ENCODE data around the gene IFT122.
"Not testable (repeated sequence)": the region's sequence is repeated elsewhere in the genome, so short reads cannot be mapped to it uniquely, and the experiment has no call there.

Gene IFT122

DNA sequence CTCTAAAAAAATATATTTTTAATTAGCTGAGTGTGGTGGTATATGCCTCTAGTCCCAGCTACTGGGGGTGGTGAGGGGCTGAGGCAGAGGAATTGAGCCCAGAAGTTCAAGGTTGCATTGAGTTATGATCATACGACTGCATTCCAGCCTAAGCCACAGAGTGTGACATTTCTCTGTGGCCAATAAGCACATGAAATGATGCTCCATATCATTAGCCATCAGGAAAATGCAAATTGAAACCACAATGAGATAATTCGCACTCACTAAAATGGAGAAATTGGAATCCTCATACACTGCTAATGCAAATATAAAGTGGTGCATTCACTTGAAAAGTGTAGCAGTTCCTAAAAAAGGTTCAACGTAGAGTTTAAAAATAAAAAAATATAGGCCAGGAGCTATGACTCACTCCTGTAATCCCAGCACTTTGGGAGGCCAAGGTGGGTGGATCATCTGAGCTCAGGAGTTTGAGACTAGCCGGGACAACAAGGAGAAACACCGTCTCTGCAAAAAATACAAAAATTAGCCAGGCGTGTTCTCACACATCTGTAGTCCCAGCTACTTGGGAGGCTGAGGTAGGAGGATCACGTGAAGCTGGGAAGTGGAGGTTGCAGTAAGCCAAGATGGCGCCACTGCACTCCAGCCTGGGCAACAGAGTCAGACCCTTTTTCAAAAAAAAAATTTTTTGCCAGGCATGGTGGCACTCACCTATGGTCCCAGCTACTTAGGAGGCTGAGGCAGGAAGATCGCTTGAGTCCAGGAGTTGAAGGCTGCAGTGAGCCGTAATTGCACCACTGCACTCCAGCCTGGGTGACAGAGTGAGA is 35.2 kb downstream of the IFT122 start:
- no peak for FAIRE-seq

DNA sequence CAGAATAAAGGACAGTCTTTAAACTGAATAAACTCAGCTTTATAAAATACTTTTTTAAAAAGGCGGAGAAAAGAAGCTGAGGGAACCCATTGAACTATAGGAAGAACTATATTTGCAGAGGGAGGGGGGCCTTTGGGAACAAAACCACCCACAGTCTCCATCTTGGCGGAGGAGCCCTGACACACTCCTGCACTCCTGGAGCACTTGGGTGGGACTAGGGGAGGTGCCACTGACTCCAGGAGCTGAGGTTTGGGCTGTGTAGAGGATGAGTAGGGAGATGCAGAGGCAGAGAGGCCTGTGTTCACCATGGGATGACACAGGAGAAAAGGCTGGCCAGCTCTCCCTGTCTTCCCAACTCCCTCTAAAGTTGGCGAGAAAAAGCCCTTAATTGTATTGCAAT is 35.8 kb downstream of the IFT122 start:
- FAIRE-seq, result no peak

DNA sequence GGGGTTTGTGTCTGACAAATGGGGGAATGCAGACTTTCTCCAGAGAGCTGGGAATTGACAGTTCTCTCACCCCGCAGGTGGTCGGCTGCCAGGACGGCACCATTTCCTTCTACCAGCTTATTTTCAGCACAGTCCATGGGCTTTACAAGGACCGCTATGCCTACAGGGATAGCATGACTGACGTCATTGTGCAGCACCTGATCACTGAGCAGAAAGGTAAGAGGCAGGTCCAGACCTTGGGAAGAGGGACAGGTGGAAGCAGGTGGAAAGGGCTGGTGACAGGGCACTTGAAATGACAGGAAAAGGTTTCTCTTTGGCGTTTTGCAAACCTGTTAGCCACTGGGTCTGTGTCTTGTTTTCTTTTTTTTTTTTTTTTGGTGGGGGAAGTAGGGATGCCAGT is 36.6 kb downstream of the IFT122 start:
- no peak for FAIRE-seq

DNA sequence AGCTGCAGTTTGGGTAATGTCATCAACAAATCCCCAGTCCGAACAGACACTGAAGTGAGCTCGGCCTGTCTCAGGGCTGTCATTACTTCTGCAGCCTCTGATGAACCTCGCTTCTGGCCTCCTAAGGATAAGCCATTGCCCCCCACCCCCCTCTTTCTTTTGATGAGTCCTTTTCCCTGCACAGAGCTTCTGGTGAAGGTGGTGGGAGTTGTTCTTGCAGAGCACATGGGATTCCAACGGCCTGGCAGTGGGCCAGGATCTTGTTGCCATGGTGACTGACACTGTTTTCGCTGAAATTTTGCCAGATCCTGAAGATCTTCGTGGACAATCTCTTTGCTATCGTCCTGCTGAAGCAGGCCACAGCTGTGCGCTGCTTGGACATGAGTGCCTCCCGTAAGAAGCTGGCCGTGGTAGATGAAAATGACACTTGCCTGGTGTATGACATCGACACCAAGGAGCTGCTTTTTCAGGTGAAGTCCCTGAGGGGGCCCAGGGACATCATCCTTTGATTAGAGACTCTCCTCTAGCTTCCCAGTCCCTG is 41.3 kb downstream of the IFT122 start:
- FAIRE-seq, result not testable (repeated sequence)

DNA sequence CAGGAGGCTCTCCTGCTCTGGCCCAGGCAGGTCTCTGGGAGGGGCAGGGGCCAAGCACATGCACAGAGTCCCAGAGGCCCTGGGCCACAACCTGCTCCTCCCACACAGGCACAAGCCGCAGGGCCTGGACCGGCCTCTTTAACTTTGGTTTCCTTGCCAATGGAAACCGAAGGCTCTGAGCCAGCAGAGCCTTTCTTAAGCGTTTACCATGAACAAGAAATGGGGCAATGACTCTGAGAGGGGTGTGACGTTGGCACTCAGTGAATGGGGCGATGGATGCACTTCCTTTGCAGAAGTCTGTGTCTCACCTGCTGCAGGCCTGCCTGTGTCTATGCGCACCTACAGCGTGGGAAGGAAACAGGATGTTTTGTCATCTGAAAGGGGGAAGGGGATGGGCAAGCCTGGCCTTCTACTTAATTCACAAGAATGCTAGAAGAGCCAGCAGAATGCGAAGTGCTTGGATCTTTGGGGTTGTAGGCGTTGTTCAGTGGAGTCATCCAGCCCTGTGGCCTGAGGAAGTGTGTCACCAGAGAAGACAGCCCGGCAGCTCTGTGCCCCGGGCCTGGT is 41.8 kb downstream of the IFT122 start:
- no peak for FAIRE-seq

DNA sequence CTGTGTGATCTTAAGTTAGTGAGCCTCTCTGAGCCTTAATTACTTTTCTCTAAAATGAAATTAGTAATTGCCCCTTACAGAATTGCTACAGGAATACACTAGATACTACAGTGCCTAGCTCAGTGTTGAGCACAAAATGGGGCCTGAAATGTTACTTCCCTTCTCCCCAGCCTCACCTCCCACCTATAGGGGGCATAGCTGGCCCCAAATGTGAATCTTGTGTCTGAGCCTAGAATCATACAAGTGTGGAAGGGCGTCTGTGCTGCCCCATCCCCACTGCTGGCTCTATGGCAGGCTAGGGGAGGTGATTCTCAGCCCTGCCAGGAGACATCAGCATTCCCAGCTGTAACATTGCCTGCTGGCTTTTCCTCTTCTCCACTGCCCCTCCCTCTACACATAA is 42.7 kb downstream of the IFT122 start:
- no peak for FAIRE-seq

DNA sequence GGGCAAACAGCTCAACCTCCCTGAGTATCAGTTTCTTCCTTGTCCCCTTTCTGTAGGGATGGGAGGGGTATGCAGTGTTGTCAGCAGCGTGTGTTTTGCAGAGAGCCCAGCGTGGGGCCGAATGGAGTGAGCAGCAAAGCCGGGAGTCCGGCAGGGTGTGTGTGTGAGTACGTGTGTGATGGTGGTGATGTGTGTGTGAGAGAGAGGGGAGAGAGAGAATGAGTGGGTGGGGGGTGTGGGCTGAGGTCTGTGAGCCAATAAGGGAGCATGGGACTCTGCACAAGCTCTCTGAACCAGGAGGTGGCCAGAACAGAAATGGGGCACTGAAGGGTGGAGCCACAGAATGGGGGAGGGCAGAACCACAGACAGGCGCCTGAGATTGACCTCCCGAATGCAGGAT is 43.8 kb downstream of the IFT122 start:
- no peak for FAIRE-seq

DNA sequence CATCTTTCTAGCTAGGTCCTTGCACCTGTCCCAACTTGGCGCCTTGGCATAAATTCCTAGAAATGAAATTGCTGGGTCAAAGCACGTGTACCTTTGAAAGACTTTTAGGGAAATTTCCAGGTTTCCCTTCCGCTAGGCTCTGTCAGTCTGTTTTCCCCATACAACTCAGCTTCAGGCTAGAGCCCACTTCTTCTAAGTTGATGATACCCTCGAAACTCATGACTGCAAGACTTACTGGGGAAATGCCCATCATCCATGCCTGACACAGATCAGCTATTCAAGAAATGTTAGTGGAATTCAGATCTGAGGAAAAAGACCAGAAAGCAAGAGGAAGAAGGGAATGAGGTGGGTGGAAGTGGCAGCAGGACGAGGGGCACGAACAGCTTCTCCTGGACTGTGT is 45.1 kb downstream of the IFT122 start:
- FAIRE-seq, result not testable (repeated sequence)

DNA sequence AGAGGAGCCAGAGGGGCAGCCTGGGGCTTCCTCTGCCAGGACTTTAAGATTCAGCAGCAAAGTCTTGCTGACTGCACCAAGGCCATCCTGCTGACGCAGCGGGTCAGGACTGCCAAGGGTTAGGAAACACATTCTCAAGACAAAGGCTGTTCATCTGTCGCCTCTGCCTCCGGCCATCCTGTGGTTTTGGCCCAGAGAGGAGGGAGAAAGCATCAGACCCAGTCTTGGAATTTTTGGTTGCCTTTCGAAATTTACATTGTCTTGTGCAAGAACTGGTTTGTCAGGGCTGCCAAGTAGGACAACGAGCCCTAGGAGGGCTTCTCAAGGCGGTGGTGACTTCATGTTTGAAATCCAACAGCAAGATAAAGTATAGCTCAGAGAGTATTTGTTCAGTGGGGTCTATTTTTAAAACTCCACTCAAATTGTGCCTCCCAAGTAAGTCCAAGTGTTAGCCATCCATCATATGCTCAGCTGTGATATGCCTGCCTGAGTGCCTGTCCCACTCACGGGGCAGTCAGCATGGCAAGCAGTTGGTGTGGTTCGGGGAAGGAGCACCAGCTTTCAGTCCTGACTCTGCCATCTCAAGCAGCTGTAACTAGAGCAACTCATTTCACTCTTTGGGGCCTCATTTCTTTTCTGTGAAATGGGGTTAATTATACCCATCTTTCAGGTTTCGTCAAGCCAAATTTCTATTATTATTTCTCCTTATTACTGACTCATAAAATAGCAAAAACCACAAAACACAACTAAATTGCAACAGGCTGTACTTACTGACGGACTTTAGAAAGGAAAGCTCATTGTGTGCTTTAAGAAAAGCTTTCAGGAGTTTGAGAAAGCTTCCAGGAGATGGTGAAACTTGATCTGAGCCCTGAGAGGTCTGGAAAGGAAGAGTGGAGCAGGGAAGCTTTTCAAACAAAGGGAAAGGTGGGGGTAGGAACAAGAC is 46.0 kb downstream of the IFT122 start:
- FAIRE-seq, result no peak

DNA sequence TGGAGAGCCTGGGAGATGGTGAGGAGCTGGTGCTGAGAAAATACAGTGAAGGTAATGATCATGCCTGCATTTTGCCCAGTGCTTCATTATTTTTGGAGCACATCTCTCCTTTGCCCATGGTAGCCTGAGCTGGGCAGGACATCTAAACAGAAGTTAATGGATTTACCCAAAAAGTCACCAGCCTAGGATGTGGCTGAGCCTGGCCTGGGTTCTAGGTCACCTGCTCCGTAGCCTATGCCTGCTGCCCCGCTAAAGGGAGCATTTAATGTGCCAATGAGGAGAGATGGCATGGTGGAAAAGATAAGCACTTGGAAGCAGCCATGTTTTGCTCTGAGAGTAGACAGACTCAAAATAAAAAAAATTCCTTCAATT is 46.6 kb downstream of the IFT122 start:
- no peak for FAIRE-seq

DNA sequence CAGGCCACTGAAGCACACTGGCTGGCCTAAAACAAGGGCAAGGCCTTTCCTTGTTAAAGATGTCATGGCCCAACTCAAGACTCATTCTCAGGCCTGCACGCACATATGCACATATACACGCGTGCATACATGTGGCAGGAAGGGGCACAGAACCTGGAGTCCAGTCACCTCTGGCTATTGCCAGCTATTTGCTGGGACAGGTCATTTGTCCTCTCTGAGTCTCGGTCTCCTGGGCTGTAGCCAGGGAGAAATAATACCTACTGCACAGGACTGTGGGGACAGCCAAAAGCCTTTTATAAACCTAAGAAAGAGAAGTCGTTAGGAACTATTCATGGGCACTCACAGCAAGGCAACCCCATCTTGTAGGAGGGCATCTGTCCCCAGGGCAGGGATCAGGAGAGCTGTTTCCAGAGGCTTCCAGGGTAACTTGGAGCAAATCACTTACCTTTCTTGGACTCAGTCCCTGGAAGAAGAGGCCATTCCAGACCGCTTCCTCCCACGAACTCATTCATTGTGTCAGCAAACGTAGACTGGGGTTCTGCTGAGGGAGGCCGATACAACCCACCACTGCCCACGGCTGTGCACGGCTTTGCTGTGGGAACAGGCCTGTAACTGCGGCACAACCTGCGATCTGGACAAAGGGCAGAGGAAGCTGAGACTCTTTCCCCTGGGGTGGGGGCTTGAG is 47.3 kb downstream of the IFT122 start:
- FAIRE-seq, result no peak

DNA sequence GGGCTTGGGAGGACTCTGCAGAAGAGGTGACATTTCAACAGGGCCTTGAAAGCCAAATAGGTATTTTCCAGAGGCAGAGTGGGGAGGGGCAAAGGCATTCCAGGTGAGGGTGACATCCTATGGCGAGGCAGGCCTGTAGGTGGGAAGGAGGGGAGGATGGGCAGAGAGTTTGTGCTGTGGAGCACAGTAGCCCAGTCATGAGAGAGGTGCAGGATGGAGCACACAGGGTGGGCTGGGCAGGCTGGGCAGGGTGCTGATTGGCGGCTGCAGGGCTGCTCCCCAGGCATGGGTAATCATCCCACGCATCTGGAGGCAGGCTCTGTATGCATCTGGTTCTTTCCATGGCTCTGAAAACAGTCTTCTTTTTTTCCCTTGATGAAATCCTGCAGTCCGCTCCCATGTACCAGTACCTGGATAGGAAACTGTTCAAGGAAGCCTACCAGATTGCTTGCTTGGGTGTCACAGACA is 47.9 kb downstream of the IFT122 start:
- FAIRE-seq, result not testable (repeated sequence)

DNA sequence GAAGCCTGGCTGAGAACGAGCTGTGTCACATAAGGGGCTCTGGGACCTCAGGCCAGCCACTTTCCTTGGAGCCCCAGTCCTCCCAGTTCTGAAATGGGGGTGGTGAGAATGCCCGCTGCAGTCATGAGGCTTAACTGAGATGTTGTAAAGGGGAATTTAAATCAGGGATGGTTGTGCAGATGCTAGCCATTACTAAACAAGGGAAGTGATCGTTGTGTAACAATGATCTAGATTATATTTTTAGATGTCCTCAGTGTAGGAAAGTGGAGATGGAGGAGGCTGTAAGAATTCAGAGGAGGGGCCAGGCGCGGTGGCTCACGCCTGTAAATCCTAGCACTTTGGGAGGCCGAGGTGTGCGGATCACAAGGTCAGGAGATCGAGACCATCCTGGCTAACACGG is 49.2 kb downstream of the IFT122 start:
- FAIRE-seq, result not testable (repeated sequence)

DNA sequence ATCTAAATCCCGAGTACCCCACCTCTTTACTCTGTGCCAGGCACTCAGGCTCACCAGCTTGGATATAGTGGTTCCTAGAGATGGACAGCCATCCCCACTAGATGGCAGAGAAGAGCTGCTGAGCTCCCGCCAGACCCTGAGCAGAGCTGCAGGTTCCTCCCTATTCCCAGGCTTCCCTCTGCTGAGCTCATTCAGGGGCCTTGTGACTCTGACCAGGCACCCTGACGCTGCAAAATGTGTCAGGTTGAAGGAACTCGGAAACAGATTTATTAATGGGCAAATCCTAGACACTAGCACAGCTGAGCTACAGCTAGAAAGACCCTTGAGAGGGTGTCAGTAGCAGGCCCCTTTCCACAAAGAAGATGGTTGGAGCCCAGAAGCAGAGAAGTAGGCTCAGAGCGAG is 50.2 kb downstream of the IFT122 start:
- FAIRE-seq, result peak; percentile 32

DNA sequence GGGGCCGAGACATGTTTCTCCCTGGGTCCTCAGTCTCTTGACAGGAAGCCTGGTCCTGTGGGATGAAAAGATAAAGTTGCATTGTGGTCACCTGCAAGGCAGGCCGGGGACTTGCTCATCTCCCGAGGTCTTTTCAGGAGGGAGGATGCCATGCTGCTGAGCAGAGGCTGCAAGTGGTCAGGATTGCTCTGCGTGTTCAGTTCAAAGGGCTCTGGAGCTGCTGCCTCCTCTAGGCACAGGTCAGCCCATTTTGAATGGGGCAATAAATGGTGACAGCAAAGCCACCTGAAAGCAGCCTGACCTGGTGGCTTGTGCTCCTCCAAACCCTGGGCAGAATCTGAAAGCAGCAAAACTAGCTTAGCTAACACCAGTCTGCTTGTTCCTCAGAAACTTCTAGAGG is 51.1 kb downstream of the IFT122 start:
- not testable (repeated sequence) for FAIRE-seq

DNA sequence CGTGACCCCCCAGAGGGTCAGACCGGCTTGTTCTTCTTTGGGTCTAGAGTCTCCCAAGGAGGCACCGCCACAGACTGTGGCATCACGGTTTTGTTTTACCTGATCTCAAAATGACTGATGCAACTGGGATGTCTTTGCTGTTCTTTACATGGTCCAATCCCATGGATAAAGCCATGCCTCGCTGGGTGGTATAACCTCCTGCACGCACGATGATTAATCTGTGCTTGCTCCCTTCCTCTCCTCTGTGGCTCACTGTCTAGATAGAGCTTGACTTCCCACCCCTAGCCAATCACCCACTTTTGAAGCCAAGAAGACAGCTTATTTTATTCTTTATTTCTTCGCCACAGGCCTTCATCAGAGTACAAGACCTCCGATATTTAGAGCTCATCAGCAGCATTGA is 51.8 kb downstream of the IFT122 start:
- no peak for FAIRE-seq

DNA sequence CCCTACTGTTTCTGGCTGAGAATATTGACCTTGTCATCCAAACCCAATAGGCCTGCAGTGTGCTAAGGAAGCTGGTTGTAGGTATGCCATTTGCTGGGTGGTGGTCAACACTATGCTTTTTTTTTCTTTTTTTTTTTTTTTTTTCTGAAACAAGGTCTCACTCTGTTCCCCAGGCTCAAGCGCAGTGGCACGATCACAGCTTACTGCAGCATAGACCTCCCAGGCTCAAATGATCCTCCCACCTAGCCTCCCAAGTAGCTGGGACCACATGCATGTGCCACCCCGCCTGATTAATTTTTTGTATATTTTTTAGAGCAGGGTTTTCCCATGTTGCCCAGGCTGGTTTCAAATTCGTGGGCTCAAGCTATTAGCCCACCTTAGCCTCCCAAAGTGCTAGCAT is 52.7 kb downstream of the IFT122 start:
- no peak for FAIRE-seq

DNA sequence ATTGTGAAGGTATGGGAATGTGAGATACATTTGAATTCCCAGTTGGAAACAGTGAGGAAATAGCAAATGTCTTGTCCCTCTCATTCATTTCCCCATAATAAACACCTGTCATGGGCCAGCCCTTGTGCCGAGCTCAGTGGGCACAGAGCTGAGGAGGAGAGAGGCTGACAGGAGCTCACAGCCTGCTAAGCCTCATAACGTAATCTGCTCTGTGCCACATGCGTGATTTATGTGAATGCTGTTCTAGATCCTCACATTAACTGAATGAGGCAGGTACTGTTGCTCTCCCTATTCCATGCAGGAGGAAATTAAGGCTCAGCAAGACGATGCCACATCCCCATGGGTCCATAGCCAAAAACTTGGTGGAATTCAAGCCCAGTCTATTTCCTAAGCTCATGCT is 53.2 kb downstream of the IFT122 start:
- no peak for FAIRE-seq

DNA sequence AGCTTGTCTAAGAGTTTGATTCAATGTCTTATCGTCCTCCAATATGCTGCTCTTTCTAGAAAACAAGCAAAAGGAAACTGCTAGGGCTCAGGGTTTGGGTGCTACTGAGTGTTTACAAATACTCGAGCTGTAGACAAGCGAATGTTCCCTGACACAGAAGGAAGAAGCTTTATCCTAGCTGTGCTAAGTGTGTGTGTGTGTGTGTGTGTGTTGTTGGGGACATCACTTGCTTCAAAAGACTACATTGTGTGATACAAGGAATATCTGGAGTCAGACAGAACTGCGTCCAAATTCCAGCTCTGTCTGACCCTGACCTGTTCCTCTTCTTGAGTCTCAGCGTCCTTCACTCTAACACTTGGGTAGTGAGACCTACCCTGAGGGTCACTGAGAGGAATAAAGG is 54.5 kb downstream of the IFT122 start:
- not testable (repeated sequence) for FAIRE-seq

DNA sequence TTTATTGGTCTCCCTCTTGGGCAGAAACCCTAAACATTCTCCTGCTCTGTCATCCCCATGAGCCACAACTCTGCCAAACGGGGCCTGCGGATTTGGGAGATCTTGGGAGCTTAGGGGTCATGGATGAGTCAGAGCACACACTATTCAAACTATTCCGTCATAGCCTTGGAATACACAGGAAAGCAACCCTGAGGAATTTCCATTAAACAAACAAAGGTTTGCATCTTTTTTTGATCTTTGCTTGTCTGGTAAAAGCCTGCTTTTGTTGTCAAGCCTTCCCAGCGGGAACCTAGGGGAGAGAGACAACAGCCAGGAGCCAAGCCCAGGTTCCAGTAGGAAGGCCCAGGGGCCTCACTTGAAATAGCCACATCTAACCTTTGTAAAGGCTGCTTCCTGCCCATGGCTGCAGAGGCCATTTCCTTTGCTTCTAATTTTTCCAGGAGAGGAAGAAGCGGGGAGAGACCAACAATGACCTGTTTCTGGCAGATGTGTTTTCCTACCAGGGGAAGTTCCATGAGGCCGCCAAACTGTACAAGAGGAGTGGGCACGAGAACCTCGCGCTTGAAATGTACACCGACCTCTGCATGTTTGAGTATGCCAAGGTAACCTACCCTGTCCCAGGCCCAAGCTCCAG is 55.1 kb downstream of the IFT122 start:
- FAIRE-seq, result not testable (repeated sequence)

DNA sequence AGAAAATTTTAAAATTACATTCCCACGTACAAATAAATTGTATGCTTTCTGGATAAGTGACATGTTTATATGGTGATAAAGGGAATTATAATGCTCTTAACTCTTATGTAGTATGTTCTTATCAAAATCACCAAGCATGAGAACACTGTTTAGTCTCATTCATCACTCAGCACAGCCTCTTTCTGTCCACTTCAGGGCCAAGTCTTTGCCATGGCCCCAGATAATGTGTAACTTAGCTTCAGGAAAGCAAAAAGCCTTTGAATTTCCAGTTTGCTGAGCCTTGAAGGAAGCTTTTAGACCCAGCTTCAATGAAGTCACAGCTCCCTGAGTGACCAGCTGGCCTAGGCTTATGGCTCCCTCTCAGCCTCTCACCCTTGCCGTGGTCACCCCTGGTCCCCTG is 57.9 kb downstream of the IFT122 start:
- FAIRE-seq, result not testable (repeated sequence)
